Left forelimb (tissue), 1 donor: ENCODE measurements around the gene TMEM95.
"Not testable (repeated sequence)": the region's sequence is repeated elsewhere in the genome, so short reads cannot be mapped to it uniquely, and the experiment has no call there.

ENCODE experiments used
- DNase-seq: peaks from one replicate; pipeline ENCODE4 v3.0.0-alpha.2; 2018; ENCODE audit warnings: low spot score

The TMEM95 gene

DNA sequence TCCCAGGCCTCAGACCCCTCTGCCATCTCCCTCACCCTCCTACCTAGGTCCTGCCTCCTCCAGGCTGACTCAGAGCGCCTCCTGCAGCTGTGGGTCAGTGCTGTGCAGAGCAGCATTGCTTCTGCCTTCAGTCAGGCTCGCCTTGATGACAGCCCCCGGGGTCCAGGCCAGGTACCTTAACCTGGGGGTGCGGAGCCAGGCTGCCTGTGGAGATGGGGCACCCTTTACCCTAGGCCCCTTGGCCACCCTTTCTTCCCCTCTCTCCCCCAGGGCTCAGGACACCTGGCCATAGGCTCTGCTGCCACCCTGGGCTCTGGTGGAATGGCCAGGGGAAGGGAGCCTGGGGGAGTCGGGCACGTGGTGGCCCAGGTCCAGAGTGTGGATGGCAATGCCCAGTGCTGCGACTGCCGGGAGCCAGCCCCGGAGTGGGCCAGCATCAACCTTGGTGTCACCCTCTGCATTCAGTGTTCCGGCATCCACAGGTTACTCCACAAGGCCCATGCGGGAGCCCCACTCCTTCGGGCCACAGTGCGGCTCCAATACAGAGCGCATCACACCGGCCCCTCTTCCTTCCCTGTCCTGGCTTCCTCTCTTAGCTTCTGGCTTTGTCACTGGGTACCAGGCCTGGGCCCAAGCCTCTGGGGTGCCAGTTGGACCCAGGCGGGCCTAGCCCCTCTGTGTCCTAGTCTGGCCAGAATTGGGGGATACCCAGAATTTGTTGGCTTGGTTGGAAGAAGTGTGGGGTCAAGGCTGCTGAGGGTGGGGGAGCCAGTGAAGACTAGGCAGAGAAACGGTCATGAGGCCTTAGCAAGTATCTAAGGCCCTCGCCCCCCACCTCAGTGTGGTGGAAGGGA is 8.0 kb upstream of the TMEM95 start:
- DNase-seq = no peak

DNA sequence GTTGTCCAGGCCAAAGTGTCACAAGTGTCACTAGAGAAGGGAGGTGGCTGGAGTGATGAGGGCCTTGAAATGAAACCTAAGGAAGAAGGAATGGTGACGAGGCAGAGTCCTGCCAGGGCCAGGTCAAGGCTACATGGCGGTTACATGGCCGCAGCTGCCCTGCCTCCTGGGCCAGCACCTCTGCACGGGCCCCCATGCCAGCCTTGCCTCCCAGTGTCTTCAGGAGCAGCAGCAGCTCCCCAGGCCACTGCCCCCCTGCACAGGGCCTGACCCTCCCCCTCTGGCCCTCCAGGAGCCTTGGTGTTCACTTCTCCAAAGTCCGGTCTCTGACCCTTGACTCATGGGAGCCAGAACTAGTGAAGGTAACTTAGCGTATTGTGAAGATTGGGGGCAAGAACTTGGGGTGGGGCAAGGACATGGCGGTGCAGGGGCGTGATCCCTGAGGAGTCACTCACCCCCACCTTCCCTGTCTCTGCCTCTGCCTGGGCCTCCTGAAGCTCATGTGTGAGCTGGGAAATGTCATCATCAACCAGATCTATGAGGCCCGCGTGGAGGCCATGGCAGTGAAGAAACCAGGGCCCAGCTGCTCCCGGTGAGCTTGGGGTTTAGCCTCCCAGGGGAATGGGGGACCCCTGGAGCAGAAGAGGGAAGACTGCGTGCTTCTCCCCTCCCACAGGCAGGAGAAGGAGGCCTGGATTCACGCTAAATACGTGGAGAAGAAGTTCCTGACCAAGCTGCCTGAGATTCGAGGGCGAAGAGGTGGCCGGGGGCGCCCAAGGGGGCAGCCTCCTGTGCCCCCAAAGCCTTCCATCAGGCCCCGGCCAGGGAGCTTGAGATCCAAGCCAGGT is 7.1 kb upstream of the TMEM95 start:
- no peak for DNase-seq

DNA sequence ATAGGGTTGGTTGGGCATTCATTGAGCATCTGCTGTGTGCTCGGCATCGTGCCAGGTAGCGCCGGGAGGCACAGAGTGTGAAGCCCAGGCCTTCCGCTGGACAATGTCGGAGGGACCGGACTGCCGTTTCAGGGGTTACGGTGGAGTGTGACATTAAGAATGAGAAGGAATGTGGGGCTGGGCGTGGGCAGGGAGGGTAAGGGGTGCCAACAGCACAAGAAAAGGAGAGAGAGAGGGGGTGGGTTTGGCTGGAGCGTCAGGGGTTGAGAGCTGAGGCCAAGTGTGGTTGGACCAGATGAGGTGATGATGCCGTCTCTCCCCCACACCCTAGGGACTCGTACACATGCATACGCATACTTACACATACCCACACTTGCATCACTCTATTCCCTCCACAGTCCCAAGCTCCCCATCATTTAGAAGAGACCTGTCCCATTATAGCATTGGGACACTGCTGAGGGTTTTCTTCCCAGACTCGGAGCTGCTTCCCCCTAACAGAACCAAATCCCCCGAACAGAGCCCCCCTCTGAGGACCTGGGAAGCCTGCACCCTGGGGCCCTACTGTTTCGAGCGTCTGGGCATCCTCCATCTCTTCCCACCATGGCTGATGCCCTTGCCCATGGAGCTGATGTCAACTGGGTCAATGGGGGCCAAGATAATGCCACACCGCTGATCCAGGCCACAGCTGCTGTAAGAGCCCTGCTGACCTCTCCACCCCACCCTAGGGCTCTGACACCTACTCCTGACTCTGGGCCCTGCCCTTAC is 6.3 kb upstream of the TMEM95 start:
- DNase-seq = no peak

DNA sequence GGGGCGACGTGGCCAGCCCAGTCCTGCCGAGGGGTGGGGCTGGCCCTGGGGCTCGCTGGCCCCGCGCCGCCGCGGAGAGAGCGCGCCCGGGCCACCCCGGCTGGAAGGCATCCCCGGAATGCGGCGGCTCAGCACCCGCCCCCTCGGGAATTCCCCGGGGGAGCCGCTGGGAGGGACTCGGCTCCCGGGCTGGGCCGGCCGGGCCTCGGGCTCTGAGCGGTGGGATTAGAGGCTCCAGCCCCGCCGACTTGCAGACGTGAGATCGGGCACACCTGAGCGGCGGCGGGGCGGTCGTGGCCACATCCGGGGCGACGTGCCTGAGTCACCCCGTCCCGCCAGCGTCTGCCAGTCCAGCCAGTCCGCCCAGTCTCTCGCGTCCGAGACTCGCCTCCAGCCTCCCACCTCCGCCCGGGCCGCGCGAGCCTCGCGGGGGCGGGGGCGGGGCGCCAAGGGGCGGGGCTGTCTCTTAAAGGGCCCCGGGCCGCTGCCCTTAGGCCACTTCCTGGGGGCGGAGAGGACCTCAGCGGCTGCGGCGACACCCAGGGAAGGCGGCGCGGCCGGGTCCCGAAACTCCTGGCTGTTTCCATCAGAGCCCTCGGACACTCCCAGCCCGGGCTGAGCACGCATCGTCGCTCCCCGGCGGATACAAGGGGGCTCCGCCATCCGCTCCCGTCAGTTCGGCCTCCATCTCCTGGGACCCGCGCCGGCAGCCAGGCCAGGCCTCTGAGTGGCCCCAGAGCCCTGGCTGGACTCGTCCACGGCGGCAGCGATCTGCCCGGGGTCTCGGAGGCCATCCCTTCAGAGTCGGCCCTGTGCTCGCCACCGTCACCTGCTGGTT is 3.1 kb upstream of the TMEM95 start, which contains the start of gene KCTD11:
TSS of gene KCTD11 (plus strand) at position 498 of the 838 bp plus-strand sequence.
- DNase-seq = peak; percentile 91

- no peak for DNase-seq
Observed at GRCh38 chr17:7352503-7352889, 2.5 kb upstream of the TMEM95 start.

- no peak for DNase-seq
Observed at GRCh38 chr17:7352910-7353635, 1.9 kb upstream of the TMEM95 start.

GRCh38 chr17:7354262-7354843 is 603 bp upstream of the TMEM95 start:
- no peak for DNase-seq

- DNase-seq = no peak
Observed at GRCh38 chr17:7355573-7355972, 617 bp downstream of the TMEM95 start.

DNA sequence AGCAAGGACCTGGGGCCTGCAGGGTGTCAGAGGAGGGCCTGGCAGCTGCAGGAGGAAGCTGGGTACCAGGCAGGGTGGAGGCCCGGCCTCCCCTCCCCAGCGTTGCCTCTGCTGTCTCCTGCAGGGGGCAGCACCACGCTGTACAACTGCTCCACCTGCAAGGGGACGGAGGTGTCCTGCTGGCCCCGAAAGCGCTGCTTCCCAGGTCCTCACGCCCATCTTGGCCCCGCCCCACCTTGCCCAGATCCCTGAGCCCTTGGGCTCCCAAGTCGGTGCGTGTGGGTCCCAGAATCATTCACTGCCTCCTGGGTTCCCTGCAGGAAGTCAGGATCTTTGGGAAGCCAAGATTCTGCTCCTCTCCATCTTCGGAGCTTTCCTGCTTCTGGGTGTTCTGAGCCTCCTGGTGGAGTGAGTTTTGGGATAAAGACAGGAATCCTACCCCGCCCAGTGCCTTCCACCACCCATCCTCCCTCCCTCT is 1.2 kb downstream of the TMEM95 start:
- DNase-seq = no peak

DNA sequence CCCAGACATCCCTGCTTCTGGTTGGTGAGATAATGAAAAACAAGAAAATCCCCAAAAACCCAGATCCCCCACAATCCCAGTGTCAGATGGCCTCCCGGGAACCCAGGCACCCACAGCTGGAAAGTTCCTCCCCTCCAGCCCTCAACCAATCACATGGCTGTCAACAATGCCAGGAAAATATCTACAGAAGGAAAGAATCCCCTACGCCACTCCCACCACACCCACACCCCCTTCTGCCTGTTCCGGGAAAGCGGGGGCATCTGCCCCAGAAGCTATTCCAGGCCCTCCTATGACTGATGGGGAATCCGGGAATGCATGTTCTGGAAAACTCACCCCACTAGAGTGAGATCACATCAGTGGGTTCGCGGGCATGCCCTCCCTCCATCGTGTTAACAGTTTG is 1.8 kb downstream of the TMEM95 start:
- no peak for DNase-seq

- no peak for DNase-seq
Observed at GRCh38 chr17:7357381-7357780, 2.4 kb downstream of the TMEM95 start.

DNA sequence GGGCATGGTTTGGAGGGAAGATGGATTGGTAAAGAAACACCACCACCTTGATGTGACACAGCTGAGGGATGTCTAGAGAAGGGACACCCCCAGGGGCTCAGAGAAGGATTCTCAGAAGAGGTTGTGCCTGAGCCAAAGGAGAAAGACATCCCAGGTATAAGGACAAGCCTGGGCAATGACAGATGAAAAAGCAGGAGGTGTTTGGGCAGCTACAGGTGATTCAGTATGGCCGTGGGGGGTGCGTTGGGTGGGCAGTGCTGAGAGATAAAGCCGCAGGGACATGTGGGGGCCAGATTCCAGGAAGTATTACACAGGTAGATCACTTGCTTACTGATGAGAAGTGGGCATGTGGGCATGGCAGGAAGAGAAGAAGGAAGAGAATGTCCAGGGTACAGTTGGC is 7.0 kb downstream of the TMEM95 start:
- DNase-seq = no peak

GRCh38 chr17:7363311-7363710 is 8.4 kb downstream of the TMEM95 start:
- no peak for DNase-seq

DNA sequence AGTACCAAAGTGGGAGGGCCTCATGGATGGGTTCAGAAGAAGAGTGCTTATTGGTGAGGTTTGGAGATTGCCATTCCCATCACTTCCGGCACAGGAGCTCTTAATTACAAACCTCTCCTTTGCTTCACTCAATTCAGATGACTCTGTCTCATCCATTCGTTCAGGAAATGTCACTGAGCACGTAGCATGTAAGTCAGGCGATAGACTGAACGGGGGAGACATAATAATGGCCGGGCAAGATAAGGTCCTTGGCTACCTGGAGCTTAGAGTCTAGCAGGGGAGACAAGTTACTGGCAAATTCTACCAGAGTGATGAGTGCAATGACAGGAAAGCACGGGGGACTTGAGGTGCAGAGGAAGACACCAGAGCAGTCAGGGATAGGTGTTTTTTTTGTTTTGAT is 11.0 kb downstream of the TMEM95 start:
- not testable (repeated sequence) for DNase-seq

- DNase-seq = no peak
Observed at GRCh38 chr17:7367083-7367482, 12.1 kb downstream of the TMEM95 start.

- DNase-seq = no peak
Observed at GRCh38 chr17:7367918-7368598, 13.1 kb downstream of the TMEM95 start.

GRCh38 chr17:7368599-7368994 is 13.6 kb downstream of the TMEM95 start:
- DNase-seq = not testable (repeated sequence)

- DNase-seq = no peak
Observed at GRCh38 chr17:7369825-7370224, 14.9 kb downstream of the TMEM95 start.

DNA sequence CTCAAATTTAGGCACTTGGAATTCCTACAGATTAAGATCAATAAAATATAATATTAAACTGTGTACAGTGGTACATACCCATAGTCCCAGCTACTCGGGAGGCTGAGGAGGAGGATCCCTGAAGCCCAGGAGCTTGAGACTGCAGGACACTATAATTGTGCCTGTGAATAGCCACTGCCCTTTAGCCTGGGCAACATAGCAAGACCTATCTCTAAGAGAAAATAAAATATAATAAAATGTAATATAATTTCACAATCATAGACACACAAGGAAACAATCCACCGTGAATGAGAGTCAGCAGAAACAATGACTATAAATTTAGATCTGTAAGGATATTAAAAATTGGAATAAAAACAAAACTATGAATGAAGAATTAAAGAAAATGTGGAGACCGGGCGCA is 15.9 kb downstream of the TMEM95 start:
- DNase-seq = no peak

DNA sequence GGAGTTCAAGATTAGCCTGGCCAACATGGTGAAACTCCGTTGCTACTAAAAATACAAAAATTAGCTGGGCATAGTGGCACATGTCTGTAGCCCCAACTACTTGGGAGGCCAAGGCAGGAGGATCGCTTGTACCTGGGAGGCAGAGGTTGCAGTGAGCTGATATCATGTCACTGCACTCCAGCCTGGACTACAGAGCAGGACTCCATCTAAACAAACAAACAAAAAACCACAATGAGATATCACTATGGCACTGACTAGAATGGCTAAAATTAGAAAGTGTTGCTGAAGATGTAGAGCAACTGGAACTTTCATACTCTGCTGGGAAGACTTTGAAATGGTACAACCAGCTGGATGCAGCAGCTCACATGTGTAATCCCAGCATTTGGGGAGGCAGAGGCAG is 19.4 kb downstream of the TMEM95 start:
- DNase-seq = no peak
